ENCODE results near the gene RNASEL.

DNA sequence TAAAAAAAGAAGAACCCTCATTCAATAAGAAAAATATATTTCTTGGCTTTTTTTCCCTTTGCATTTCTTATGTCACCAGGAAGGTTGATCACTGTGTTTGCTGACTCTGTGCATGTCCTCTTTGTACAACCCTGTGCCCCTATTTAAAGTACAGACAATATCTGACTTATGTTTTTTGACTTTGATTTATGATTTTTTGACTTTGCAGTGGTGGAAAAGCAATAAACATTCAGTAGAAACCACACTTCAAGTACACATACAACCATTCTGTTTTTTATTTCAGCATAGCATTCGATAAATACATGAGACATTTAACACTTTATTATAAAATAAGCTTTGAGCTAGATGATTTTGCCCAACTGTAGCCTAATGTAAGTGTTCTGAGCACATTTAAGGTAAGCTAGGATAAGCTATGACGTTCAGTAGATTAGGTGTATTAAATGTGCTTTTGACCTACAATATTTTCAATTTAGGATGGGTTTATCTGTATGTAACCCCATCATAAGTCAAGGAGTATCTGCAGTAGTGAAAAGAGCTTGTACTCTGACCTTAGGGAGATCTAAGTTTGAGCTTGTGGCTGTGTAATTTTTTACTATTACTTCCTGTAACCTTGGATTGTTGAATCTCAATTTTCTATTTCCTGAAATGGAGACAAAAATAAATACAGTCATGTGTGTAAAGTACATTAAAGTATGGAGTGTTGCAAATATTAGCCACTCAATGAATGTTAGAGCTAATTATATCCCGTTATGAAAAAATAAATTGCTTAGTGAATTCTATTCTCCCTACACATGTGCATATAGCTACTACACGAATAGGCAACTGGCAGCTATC, 1.2 kb downstream of the RNASEL start:
- TF ChIP-seq, protein P1, sequence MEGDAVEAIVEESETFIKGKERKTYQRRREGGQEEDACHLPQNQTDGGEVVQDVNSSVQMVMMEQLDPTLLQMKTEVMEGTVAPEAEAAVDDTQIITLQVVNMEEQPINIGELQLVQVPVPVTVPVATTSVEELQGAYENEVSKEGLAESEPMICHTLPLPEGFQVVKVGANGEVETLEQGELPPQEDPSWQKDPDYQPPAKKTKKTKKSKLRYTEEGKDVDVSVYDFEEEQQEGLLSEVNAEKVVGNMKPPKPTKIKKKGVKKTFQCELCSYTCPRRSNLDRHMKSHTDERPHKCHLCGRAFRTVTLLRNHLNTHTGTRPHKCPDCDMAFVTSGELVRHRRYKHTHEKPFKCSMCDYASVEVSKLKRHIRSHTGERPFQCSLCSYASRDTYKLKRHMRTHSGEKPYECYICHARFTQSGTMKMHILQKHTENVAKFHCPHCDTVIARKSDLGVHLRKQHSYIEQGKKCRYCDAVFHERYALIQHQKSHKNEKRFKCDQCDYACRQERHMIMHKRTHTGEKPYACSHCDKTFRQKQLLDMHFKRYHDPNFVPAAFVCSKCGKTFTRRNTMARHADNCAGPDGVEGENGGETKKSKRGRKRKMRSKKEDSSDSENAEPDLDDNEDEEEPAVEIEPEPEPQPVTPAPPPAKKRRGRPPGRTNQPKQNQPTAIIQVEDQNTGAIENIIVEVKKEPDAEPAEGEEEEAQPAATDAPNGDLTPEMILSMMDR (IDR thresholded peaks at IDR 0.05) = no peak
- TF ChIP-seq EZH2 (IDR thresholded peaks at IDR 0.05) (no peak), EZH2phosphoT487 (IDR thresholded peaks at IDR 0.05) (no peak)

Data from neural progenitor cell (in vitro differentiated cells).